T-helper 2 cell (primary cell): ENCODE results near the gene LRRC47.

Source experiments
- DNase-seq, 5 experiments: peaks; one replicate each; pipeline versions ENCODE4 v3.0.0 to v3.0.0-alpha.2; 2012 to 2022

Gene LRRC47

DNA sequence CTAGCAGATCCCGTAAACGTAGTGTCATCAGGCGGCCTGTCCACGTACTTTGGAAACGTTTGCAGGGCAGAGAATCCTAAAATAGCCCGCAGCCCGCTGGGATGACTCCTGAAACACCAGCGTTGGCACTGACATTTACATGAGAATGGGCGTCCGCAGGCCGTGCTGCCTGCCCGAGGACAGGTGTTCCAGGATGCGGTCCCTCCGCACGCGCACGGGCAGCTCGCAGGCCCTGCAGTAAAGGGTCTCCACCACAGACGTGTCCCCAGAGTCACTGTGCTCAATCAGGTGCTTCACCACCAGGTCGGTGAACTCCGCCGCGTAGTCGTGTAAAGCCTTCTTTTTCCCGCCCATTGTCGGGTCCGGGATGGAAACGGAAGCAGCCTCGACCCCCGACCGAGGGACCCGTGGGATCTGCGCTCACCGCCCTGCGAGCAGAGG, 49.9 kb downstream of the LRRC47 start:
- DNase-seq = no peak

DNA sequence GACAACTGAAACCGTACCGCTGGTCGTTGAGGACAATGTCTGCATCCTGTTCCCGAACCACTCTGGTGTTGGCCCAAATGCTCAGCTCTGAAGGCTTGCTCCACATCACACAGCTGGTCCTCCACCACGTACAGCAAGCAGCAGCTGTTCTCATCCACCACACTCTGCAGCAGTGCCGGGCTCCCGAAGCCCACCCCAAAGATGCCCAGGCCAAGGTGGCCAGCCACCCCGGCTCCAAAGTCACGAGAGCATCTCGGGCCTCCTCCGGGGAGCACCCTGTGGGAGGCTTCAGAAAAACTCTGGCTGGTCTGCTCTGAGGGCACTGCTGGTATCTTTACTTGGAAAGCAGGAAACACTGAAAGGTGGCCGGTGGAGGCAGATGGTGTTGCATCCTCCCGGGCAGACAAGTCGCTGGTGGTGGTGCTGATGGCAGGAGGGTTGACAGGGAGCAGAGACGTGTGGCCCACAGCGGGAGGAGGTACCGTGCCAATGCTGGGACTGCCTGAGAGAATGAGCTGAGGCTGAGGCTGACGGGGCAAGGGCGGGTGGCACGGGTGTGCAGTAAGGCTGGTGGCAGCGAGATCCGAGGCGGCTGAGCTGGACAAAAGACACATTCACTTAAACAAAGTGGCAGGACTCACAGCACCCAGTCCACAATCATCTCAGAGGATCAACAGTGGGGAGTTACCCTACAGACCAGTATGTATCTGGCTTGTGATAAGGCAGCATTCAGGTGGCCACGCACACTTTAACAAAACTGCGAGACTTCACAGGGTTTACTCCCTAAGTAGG, 50.5 kb downstream of the LRRC47 start:
- no peak for DNase-seq

DNA sequence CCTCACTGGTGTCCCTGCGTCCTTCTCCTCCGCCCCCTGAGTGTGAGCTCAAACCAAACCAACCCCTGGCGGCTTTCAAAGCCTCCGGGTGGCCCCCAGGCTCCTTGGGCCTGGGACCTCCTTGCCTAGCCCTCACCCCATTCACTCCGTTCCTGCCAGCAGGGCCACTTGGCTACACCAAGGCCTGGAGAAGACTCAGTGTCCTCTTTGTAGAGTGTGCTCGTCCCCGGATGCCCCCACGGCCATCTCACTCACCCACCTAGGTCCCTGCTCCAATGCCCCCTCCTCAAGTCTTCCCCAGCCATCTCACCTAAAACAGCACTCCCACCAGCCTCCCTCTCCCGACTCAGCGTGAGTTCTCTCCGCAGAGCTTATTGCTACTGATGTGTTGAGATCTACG, 51.2 kb downstream of the LRRC47 start:
- no peak for DNase-seq

DNA sequence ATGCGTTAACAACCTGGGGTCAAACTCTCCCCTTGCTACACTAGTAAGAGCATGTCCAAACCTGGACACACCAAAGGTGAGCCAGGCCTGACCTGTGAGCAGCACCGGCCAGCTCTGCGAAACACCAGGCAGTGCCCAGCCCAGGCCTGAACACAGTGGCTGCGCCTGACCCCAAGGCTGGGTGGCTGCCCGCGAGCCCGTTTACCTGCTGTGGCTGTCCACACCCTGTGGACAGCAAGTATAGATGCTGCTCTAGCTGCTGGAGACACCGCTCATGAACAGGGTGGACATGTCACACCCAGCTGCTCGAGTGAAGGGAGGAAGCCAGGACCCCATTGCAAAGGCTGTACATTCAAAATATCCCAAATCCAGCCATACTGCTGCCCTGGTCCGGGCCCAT, 51.7 kb downstream of the LRRC47 start:
- DNase-seq = no peak

DNA sequence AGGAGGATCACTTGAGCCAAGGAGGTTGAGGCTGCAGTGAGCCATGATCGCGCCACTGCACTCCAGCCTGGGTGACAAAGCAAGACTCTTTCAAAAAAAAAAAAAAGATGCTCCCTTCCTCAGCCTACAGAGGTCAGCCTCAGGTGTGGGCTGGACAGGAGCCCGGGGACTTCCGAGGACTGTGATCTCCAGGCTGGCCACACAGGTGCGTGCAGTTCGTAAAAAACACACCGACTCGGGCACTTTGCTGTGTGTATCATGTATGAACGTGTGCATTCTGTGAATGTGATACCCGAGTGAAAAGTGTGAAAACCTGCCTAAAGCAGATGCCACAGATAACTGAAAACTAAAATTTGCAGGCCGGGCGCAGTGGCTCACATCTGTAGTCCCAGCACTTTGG, 52.5 kb downstream of the LRRC47 start:
- DNase-seq = no peak

DNA sequence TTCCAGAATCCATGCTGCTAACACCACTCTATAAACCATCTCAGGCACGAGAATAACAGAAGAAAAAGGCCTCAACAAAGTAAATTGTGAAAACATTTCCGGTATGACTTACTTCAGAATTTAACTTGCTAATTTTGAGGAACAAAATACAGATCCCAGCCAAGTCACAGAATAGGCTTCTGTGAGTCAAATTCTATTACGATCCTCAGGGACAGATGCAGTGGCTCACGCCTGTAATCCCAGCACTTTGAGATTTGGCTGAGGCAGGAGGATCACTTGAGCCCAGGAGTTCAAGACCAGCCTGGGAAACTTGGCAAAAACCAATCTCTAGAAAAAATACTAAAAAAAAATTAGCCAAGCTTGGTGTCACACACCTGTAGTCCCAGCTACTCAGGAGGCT, 52.9 kb downstream of the LRRC47 start:
- DNase-seq = no peak

DNA sequence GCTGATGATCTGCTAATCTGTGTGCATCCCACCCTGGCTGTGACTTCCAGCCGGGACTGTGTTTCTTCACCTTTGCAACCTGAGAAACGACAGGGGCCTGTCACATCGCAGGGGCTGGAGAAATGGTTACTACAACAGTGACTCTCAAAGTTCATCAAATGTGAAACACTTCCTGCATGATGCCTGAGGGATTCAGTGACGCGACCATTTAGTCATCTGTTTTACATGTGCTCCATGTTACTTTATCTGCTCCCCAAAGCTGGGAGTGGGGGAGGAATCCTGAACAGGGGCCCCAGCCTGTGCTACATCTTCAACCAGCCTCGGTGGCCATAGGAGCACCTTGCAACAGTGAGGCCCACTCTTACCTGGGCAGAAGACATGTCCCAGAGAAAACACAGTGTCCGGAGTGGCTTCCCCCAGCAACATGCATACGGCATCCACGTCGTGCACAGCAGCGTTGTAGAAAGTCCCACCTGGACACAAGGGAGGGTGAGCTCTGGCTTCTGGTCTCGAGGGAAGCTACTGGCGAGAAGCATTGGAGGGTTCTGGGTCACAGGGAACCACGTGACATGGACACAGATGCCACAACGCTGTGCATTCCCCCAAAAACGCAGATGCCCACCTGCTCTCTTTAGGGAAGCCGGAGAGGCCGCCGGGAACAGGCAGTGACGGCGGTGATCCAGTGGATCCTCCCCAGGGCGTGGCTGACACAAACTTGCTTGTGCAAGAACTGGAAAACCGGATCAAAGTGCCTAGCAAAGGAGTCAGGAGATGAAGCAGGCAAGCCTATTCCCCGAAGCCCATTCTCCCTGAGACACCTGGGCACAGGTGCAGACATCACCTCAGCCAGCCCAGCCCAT, 53.6 kb downstream of the LRRC47 start:
- DNase-seq = no peak

DNA sequence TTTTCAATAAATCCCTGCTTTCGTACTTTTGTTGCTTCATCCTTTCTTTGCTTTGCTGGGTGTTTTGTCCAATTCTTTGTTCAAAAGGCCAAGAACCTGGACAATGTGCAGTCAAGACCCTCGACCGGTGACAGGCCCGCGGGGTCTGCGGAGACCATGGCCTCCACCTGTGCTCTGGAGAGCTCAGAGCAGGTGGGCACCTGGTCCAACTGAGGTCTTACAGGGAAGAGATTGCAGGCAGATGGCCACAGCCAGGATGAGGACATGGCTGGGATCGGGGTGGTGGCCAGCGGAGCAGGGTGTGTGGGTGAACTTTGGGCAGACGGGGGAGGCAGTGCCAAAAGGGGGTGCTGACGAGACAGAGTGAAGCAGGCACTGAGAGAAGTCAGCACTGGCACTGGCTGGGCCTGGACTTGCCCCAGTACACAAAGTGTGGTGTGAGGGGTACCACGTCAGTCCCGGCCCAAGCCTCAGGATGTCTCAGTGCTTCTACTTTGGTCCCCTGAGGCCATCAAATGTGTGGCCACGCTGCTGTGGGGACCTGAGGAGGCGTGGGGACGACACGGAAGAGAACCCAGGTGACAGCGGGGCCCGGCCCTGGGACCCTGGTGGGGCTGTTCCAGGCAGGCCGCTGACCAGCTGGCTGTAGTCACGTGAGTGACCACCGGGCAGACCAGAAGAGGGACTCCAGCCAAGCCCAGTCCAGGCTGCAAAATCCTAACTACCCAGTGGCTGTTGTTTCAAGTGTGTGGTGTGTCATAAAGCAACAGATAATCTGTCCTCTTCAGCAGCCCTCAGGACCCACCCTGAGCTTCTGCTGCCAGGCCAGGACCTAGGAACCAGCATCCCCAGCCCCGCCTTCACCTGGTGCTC, 54.5 kb downstream of the LRRC47 start:
- DNase-seq = no peak

DNA sequence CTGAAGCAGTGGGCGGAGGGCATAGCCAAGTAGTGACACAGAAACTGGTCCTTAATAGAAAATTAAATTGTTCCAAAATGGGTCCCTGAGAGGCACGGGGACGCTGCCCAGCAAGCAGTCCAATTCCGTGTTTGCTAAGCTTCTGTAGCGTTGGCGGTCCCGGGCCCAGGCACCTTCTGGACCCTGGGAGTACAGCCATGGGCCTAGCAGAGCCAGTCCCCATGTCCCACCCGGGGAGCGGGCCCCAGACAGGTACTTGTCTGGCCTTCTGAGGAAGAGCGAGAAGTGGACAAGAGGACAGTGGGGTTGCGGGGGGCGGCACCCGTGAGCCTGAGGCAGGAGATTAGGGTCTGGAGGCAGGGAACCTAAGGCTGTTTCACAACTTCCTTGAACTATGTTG, 55.5 kb downstream of the LRRC47 start:
- no peak for DNase-seq

DNA sequence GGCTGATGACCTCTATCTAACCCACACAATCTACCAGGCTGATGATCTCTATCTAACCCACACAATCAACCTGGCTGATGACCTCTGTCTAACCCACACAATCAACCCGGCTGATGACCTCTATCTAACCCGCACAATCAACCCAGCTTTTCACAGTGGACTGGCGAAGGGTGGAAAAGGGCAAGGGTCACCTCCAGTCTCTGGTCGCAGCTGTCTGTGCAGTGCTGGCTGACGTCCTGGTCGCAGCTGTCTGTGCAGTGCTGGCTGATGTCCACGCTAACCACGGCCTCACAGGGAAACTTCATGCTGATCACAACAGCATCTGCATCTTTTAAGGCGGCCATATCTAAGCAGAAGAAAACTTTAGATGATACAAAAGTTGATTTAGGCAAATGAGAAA, 56.3 kb downstream of the LRRC47 start:
- DNase-seq = no peak

DNA sequence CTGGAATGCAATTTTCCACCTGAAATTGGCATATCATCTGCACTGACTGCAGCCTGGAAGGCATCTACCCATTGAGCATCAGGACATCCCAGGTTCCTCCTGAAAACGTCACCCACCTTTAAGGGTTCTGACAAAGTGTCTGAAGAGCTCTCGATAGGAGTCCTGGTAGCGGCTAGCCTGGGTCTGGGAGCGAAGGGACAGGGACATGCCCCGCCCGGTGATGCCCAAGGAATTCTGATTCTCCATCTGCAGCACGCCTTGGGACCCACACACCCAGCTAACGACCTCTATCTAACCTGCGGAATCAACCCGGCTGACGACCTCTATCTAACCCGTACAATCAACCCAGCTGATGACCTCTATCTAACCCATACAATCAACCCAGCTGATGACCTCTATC, 57.4 kb downstream of the LRRC47 start:
- no peak for DNase-seq

DNA sequence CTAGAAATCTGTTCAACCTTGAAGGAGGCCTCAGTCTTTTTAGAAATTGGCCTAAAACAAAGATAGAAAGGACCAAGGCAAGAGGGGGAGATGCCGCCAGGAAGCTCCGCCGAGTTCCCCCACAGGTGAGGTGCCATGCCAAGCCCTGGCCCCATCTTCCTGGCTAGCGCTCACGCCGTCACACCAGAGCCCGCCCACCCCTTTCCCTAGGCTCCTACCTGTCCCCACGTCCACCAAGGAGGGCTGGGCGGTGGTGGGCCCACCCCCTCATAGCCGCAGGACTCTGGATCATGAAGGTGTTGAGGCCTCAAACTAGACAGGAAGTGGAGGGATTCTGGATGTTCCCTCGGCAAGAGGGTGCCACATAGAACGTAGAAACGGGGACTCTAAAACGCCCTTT, 59.6 kb downstream of the LRRC47 start:
- no peak for DNase-seq

DNA sequence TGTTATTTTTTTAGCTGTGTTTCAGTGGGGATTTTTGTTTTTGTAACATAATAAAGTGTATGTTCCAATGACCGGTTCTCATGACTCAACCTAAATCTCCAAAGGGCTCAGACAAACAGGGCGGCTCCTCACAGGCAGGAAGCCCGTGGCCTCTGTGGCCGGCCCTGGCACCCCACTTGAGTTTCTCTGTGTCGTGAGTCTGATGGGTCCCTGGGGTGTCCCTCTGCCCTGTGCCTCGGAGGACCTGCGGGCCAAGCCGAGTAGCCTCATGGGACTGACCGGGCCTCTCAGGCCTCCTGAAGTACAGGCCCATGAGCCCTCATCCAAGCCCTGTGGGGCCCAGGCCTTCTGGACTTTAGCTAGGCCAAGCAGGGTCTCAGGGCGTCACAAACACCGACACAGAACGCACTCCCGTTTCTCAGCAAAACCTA, 60.2 kb downstream of the LRRC47 start:
- no peak for DNase-seq

DNA sequence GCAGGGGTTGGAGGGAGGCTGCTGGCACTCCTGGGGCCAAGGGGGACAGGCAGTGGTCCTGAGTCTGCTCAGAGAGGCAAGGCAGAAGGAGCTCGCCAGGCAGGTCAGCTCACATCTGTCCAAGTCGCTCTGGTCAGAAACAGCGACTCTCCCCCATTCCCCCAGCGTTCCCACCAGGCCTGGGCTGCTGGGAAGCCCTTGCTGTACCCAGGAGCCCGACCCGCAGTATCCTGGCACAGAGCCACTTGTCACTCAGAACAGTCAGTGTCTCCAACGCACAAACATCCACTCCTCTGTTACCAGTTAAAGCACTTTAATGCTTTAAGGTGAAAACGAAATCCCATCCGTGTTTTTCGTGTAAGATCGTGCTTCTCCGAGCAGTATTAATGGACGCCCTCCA, 60.6 kb downstream of the LRRC47 start:
- DNase-seq = no peak

DNA sequence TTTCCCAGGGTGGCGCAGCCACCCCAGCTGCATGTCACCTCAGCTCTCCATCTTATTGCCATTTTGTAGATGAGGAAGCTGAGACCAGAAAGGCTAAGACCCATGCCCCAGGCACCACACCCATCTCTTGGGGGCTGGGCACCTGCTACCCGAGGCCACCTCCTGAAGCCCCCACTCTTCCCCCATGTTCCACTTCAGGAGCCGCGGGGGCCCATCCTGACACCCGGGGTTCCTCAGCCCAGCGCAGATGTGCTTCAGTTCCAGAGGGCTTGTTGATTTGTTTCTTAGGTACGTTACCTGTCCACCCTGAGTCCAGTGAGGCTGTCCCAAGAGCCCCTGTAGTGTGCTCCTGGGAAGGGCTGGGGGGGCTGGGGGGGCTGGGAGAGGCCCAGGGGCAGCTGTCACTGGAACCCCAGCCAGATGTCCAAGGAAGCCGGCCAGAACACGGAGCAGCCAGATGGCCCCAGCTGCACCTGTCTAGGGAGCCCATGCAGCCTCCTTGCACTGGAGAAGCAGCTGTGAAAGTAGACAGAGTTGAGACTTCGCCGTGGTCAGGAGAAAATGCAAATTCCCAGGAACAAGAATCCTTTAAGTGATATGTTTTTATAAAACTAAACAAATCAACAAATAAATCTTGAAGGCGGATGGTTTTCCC, 61.1 kb downstream of the LRRC47 start:
- no peak for DNase-seq

DNA sequence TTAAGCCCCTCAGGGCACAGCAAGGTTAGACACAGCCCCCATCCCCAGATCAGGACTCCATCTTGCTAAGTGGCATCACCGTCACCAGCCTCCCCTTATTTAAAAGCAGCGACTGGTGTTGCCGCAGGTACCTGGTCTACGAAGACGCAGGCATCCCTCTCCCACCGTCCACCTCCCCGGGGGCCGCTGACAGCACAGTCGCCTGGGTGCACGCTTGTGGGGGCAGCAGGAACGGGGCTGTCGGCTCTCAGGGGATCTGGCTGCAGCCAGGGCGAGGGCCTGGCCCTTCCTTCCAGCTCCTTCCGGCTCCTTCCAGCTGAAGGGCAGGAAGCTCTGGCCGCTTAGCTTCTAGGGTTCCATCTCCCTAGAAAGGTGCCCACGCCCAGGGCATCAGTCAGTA, 61.7 kb downstream of the LRRC47 start:
- DNase-seq = no peak

DNA sequence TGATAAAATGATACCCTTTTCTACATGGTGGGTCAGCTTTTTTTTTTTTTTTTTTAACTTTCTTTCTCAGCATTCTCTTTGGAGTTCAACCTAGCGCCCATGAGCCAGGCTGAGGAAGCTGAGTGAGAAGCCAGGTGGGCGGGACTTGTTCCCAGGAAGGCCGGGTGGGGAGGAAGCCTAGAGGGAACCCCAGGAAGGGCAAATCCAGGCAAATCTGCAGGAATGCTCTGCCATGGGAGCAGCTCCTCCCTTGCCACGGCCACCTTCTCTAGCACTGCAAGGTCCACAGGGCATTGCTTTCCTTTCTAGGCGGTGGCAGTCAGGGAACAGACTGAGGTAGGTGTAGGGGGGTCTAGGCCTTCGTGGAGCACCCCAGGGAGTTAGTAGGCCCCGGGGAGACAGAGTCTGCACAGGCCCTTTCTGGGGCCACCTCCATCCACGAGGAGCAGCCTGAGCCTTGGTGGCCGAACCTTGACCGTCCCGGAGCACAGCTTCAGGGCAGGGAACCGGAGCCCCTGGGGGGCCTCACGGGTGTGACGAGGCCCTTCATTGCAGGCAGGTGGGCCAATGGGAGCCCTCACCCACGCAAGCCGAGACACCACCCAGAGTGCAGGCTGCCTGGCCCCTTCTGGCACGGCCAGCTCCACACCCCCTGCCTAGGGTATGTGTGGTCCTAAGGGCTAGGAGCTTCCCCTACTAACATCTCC, 62.3 kb downstream of the LRRC47 start:
- no peak for DNase-seq

DNA sequence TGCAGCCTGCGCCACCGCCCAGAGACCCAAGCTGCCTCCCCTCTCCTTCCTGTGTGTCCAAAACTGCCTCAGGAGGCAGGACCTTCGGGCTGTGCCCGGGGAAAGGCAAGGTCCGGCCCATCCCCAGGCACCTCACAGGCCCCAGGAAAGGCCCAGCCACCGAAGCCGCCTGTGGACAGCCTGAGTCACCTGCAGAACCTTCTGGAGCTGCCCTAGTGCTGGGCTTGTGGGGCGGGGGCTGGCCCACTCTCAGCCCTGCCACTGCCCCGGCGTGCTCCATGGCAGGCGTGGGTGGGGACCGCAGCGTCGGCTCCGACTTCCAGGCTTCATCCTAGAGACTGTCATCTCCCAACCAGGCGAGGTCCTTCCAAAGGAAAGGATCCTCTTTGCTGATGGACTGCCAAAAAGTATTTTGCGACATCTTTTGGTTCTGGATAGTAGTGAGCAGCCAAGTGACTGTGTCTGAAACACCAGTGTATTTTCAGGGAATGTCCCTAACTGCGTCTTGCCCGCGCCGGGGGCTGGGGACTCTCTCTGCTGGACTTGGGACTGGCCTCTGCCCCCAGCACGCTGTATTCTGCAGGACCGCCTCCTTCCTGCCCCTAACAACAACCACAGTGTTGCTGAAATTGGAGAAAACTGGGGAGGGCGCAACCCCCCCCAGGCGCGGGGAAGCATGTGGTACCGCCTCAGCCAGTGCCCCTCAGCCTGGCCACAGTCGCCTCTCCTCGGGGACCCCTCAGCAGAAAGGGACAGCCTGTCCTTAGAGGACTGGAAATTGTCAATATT, 63.0 kb downstream of the LRRC47 start:
- no peak for DNase-seq

DNA sequence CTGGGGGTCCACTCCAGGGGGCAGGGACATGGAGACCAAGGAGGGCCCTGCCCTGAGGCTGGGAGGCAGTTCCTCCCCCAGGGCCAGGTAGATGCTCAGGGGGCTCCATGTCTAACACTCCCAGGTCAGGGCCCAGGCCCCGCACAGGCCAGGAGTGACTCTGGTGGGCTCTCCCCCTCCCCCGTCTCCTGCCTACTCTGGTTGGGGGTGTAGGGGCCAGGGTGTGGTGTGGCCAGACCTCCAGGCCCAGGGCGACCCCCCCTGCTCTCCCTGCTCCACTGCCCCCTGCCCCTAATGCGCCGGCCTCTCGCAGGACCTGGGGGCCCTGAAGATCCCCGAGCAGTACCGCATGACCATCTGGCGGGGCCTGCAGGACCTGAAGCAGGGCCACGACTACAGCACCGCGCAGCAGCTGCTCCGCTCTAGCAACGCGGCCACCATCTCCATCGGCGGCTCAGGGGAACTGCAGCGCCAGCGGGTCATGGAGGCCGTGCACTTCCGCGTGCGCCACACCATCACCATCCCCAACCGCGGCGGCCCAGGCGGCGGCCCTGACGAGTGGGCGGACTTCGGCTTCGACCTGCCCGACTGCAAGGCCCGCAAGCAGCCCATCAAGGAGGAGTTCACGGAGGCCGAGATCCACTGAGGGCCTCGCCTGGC, 63.7 kb downstream of the LRRC47 start:
- DNase-seq = no peak
